GM19324 (cell line): ENCODE results near the gene SGTA.
"Not testable (repeated sequence)": the region's sequence is repeated elsewhere in the genome, so short reads cannot be mapped to it uniquely, and the experiment has no call there.

Experiments
- ATAC-seq: cut with Tn5 transposase; IDR thresholded peaks from one replicate; pipeline ENCODE4 v1.9.1; 2021; ENCODE audit warnings: mild to moderate bottlenecking, moderate library complexity; ENCODE audit not compliant: unreplicated experiment, low FRiP score

The SGTA gene

GRCh38 chr19:2795827-2796658 lies 13.0 kb upstream of the SGTA start:
- ATAC-seq = no peak

- no peak for ATAC-seq
These were observed 10.5 kb upstream of the SGTA start for GRCh38 chr19:2793577-2793976.

DNA sequence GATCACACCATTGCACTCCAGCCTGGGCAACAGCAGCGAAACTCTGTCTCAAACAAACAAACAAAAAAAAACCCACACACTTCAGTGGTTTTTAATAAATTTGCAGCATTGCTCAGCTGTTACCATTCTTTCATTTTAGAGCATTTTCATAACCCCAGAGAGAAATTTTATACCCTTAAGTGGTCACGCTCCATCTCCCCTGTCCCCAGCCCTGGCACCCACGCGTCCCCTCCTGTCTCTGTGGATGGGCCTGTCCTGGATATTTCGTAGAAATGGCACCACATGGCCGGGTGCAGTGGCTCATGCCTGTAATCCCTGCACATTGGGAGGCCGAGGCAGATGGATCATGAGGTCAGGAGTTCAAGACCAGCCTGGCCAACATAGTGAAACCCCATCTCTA lies 10.1 kb upstream of the SGTA start:
- ATAC-seq = no peak

DNA sequence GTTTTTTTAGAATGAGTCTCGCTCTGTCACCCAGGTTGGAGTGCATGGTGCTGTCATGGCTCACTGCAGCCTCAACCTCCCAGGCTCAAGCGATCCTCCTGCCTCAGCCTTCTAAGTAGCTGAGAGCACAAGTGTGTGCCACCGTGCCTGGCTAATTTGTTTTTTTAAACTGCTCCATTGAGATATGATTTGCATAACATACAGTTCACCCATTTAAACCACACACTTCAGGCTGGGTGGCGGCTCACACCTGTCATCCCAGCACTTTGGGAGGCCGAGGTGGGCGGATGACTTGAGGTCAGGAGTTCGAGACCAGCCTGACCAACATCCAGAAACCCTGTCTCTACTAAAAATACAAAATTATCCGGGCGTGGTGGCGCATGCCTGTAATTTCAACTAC lies 9.6 kb upstream of the SGTA start:
- ATAC-seq = not testable (repeated sequence)

GRCh38 chr19:2791876-2792275 lies 8.8 kb upstream of the SGTA start:
- ATAC-seq = no peak

- no peak for ATAC-seq
These were observed 8.4 kb upstream of the SGTA start for GRCh38 chr19:2791440-2791839.

- ATAC-seq = no peak
These were observed 7.6 kb upstream of the SGTA start for GRCh38 chr19:2790557-2791271.

- no peak for ATAC-seq
These were observed 7.1 kb upstream of the SGTA start for GRCh38 chr19:2790194-2790556.

- ATAC-seq = no peak
These were observed 5.2 kb upstream of the SGTA start for GRCh38 chr19:2788237-2788636.

- ATAC-seq = no peak
These were observed 4.0 kb upstream of the SGTA start for GRCh38 chr19:2787115-2787514.

DNA sequence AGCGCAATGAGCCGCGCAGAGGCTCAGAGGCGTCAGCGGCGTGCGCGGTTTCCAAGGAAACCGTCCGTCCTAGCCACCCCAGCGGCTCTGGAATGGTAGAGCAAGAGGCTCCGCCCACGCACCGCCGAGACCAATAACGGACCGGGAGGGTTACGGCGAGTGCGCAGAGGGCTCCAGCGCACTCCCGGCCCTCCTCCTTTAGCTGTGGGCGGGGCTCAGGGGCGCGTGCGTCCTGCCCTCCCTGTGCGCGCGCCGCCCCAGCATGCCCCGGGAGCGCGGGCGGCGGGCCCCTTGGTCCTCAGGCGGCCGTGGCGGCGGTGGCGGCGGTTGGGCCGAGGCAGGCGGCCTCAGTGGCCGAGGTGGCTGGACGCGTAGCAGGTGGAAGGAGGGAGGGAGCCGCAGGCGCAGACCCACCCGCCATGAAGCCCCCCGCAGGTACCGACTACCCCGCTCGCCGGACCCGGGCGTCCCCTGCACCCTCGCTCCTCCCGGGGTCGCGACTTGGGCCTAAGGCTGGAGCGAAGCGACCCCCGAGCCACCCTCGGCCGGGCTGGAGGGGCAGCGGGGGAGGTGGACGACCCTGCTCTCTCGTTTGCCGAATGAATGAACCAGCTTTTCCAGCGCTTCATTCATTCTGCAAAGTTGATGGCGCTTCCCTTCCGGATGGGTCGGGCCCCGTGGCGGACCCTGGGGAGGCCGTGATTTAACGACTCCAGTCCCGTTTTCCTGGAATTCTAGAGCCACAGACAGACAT lies 2.3 kb upstream of the SGTA start, which contains the start of gene THOP1:
TSS of gene THOP1 (plus strand) at position 260 of the 754 bp plus-strand sequence. CDS start at position 420, 160 bp downstream.
- peak; percentile 77 for ATAC-seq

GRCh38 chr19:2783781-2784145 lies 690 bp upstream of the SGTA start:
- ATAC-seq = no peak

DNA sequence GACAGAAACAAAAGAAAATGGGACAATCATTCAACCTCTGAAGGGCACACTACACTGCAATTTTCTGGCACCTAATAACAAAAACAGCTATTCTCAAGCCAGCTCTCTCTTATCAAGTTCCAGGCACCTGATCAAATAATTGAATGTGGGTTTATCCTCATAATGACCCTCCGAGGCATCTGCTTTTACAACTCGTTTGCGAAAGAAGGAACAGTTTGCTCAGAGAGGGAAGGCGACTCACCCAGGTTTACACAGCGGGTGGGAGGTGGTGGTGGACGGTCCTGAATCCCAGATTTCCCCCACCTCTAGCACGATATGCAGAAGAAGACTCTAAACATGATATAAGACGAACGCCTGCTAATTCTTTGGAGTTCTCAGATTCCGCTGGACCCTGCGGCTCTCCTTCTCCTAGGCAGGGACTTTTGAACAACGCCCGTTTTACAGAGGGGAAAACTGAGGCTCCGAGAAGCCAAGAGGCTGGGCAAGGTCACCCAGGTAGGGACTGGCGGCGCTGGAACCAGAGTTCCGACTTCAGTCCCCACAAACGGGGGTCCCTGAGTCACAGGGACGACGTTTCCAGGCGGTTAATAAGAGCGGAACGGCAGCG lies 641 bp downstream of the SGTA start:
- ATAC-seq = no peak

- ATAC-seq = no peak
These were observed 2.8 kb downstream of the SGTA start for GRCh38 chr19:2780284-2780683.

DNA sequence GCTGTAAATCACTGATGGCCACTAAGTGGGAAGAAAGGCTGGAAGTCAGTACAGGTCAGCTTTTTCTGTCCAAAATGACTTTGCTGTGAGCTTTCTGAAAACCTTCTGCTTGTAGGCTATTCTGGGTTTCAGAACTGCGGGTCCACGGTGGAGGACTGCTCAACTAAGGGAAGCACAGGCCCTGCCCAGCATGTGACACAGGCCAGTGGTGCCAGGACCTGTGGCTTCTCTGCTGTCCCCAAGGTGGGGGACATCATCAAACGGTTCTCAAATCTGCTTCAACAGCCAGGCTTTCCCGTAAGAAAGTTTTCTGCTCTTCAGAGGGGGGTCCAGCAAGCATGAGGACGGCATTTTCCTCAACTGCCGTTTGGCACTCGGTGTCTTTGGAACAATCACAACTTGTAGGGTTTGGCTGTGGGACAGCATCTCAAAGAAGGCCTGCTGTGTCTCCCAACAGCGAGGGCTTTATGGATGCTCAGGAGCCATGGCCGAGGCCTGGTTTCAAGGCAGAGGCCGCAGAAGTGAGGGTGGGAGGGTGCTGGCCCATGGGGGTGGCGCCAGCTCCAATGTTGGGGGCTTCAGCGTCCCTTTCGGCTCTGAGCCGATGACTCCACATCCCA lies 3.8 kb downstream of the SGTA start:
- no peak for ATAC-seq

DNA sequence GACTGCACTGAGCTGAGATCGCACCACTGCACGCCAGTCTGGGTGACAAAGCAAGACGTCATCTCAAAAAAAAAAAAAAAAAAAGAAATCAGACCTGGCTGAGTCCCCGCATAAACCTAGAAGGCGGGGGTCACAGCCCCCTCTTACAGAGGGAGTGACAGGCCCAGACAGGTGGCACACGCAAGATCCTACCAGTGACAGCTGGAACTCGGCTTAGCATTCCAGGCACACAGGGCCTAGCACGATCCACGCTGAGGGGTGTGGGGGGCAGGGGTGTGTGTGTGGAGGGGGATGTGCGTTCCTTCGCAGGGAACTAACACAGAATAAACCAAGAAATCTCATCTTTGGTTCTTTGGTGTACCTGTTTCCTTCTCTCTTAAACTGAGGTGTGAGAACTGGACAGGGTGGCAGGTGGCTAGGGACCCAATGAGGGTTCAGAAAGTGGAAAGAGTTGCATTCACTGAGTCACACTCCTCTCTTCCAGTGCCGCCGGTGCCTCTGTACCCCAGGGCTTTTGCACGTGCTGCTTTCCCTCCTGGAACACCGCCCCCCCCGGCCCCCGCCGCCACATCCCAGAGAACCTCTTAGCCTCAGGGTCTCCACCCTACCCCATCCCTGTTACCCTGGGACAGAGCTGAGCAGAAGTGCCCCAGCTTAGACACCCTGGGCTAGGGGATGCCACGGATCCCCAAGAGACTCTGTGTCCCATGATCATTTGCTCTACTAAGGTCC lies 5.0 kb downstream of the SGTA start:
- ATAC-seq = no peak

GRCh38 chr19:2775556-2776430 lies 7.3 kb downstream of the SGTA start:
- ATAC-seq = no peak

- no peak for ATAC-seq
These were observed 8.0 kb downstream of the SGTA start for GRCh38 chr19:2774953-2775555.
